Hepatocyte (in vitro differentiated cells): ENCODE results near the gene DIP2C.

Source experiments
- CTCF ChIP-seq: fragments of 200-600 bp; sonication (generic); IDR thresholded peaks from 2 replicates; pipeline ENCODE4 v1.5.1; 2016; ENCODE audit warnings: antibody characterized with exemption, mild to moderate bottlenecking; ENCODE audit not compliant: poor library complexity
- EZH2 ChIP-seq: fragments of 200-600 bp; sonication (generic); IDR thresholded peaks from 2 replicates; pipeline ENCODE4 v1.6.1; 2016; ENCODE audit warnings: antibody characterized with exemption, mild to moderate bottlenecking, borderline replicate concordance

- TF ChIP-seq CTCF = no peak
- TF ChIP-seq EZH2 = no peak
Measured at GRCh38 chr10:244227-244626, 445.2 kb downstream of the DIP2C start.
